Endothelial cell of umbilical vein (primary cell): ENCODE measurements around the gene MCRIP2. TPM values are rescaled to one million over a fixed set of nuclear protein-coding genes. Genes with fewer than 3 reads are reported as not detected.

ENCODE experiments used
- BruUV-seq: library from RNA; stranded (reverse); fragments of 400-500 nt; replicated peaks from 2 replicates; lab custom pipeline; 2021; lab: Mats Ljungman, UMichigan
- CTCF ChIA-PET: fragments of 300-600, 350-600 bp; sonication (Branson Sonifier 250); formaldehyde crosslinking; loops from one replicate; lab custom pipeline; 2021; ENCODE audit warnings: antibody characterized with exemption, inconsistent platforms; lab: Charles Lee
- POLR2A ChIA-PET: fragments of 300-600, 350-600 bp; sonication (Branson Sonifier 250); formaldehyde crosslinking; loops from one replicate; lab custom pipeline; 2021; ENCODE audit warnings: antibody characterized with exemption, inconsistent platforms; lab: Charles Lee
- DNase-seq: peaks from one replicate; pipeline ENCODE4 v3.0.0-alpha.2; 2011; ENCODE audit warnings: low read depth, low spot score
- FAIRE-seq: peaks from 2 replicates; lab custom pipeline; 2011; peaks lifted over from hg19 to GRCh38; lab: Jason Lieb, UNC
- H2AFZ ChIP-seq: 2 replicates; pipeline ENCODE4 v1.6.0; 2012; ENCODE audit warnings: low read depth, low read length, control low read depth, inconsistent platforms
- H3K27ac ChIP-seq: 2 replicates; pipeline ENCODE4 v1.5.1; 2011; ENCODE audit warnings: low read depth, mild to moderate bottlenecking, control low read depth, low read length, moderate library complexity; ENCODE audit not compliant: insufficient read depth
- H3K27me3 ChIP-seq, 2 experiments: 2 replicates each; pipeline versions ENCODE4 v1.6.0 to v1.6.1; 2011; ENCODE audit warnings: low read length in 2 of 2, mixed read lengths in 1 of 2; ENCODE audit not compliant: control insufficient read depth in 2 of 2, insufficient read depth in 2 of 2
- H3K36me3 ChIP-seq, 2 experiments: 2 replicates in 1 of 2; 3 replicates in 1 of 2; pipeline ENCODE4 v1.5.1; 2011; ENCODE audit warnings: low read length in 2 of 2, mild to moderate bottlenecking in 1 of 2, moderate library complexity in 1 of 2; ENCODE audit not compliant: control insufficient read depth in 2 of 2, insufficient read depth in 2 of 2; ENCODE audit errors: extremely low read depth in 1 of 2
- H3K4me1 ChIP-seq: 3 replicates; pipeline ENCODE4 v1.5.1; 2011; ENCODE audit warnings: mild to moderate bottlenecking, low read length; ENCODE audit not compliant: control insufficient read depth, insufficient read depth; ENCODE audit errors: extremely low read depth
- H3K4me2 ChIP-seq: 2 replicates; pipeline ENCODE4 v1.6.1; 2011; ENCODE audit warnings: low read length, control low read depth, mixed read lengths; ENCODE audit not compliant: insufficient read depth
- H3K4me3 ChIP-seq, 3 experiments: fragments of 200-600 bp in 1 of 3; sonication (generic), shearing (Covaris generic) in 1 of 3; replicated peaks in 1 of 3; 2 replicates each; pipeline ENCODE4 v1.5.1; 2011 to 2016; ENCODE audit warnings: control low read depth in 3 of 3, low read length in 3 of 3, mild to moderate bottlenecking in 2 of 3, inconsistent platforms in 1 of 3, low read depth in 1 of 3, moderate library complexity in 1 of 3; ENCODE audit not compliant: insufficient read depth in 1 of 3
- H3K79me2 ChIP-seq: 2 replicates; pipeline ENCODE4 v1.6.0; 2012; ENCODE audit warnings: low read length, inconsistent platforms; ENCODE audit not compliant: control insufficient read depth, insufficient read depth
- H3K9ac ChIP-seq: replicated peaks from 2 replicates; pipeline ENCODE3; 2011; ENCODE audit warnings: low read length, control low read depth; ENCODE audit not compliant: insufficient read depth; ENCODE audit errors: extremely low read depth
- H3K9me1 ChIP-seq: replicated peaks from 3 replicates; pipeline ENCODE4 v1.6.0; 2011; ENCODE audit warnings: mild to moderate bottlenecking, low read length; ENCODE audit not compliant: control insufficient read depth, insufficient read depth; ENCODE audit errors: extremely low read depth
- H3K9me3 ChIP-seq: replicated peaks from 2 replicates; pipeline ENCODE4 v1.5.1; 2012; ENCODE audit warnings: low read length, inconsistent platforms; ENCODE audit not compliant: control insufficient read depth, insufficient read depth
- H4K20me1 ChIP-seq: replicated peaks from 2 replicates; pipeline ENCODE3; 2011; ENCODE audit warnings: mild to moderate bottlenecking, low read length; ENCODE audit not compliant: control insufficient read depth, insufficient read depth; ENCODE audit errors: extremely low read depth
- CTCF ChIP-seq, 2 donors: IDR thresholded peaks; 1 replicate in 1 of 2; 2 replicates in 1 of 2; pipeline ENCODE4 v1.5.1; 2011; ENCODE audit warnings: low read length in 2 of 2, mild to moderate bottlenecking in 2 of 2, moderate library complexity in 2 of 2, control low read depth in 1 of 2, inconsistent platforms in 1 of 2, low read depth in 1 of 2; ENCODE audit not compliant: insufficient read depth in 1 of 2; ENCODE audit errors: extremely low read depth in 1 of 2
- EZH2 ChIP-seq: IDR thresholded peaks from 2 replicates; pipeline ENCODE4 v1.6.1; 2012; ENCODE audit warnings: borderline replicate concordance, low read depth, mild to moderate bottlenecking, moderate library complexity, low read length, inconsistent platforms; ENCODE audit not compliant: severe bottlenecking
- FOS ChIP-seq: IDR thresholded peaks from 2 replicates; pipeline ENCODE4 v1.6.1; 2011; ENCODE audit warnings: mild to moderate bottlenecking, low read length, moderate library complexity, borderline replicate concordance; ENCODE audit not compliant: insufficient read depth
- GATA2 ChIP-seq: IDR thresholded peaks from 2 replicates; pipeline ENCODE4 v1.7.0; 2011; ENCODE audit warnings: low read depth, mild to moderate bottlenecking, moderate library complexity, mixed read lengths, low read length; ENCODE audit not compliant: insufficient read length, insufficient read depth
- JUN ChIP-seq: IDR thresholded peaks from 2 replicates; pipeline ENCODE4 v1.6.1; 2011; ENCODE audit warnings: borderline replicate concordance, low read depth; ENCODE audit not compliant: insufficient read length, insufficient read depth
- MAX ChIP-seq: IDR thresholded peaks from 2 replicates; pipeline ENCODE4 v1.6.1; 2011; ENCODE audit not compliant: insufficient read depth, insufficient read length
- MYC ChIP-seq: IDR thresholded peaks from one replicate; pipeline ENCODE4 v1.6.1; 2011; ENCODE audit warnings: mild to moderate bottlenecking, low read depth, low read length
- POLR2A ChIP-seq: IDR thresholded peaks from 2 replicates; pipeline ENCODE4 v1.6.1; 2012; ENCODE audit warnings: low read depth, mild to moderate bottlenecking, control low read depth, low read length
- POLR2AphosphoS5 ChIP-seq: IDR thresholded peaks from 2 replicates; pipeline ENCODE4 v1.6.1; 2012; ENCODE audit warnings: low read depth, mild to moderate bottlenecking, control low read depth, low read length, moderate library complexity; ENCODE audit not compliant: insufficient read depth
- dilution Hi-C: fragments of 300-500 bp; cut with MboI; formaldehyde crosslinking; loops from one replicate; pipeline ENCODE4 v1.15.0; 2019; ENCODE audit warnings: low sequenced_read_pairs; ENCODE audit not compliant: extremely low pct_ligation_motif_present
- intact Hi-C: fragments of 100-400 bp; cut with micrococcal nuclease; formaldehyde crosslinking; loops from one replicate; pipeline ENCODE4 v1.10.0; 2022
- polyA plus RNA-seq, 4 experiments: library from polyadenylated mRNA; depleted of rRNA in 3 of 4; stranded (reverse) in 3 of 4; unstranded in 1 of 4; fragments of >200 nt; gene quantifications; 2 replicates each; pipeline versions ENCODE4 v1.2.1 to v1.2.3, GENCODE V29; 2011 to 2012; ENCODE audit warnings: missing spikeins in 1 of 4
- total RNA-seq: library from RNA; stranded (reverse); gene quantifications from 2 replicates; pipeline ENCODE4 v1.2.3, GENCODE V29; 2021

The MCRIP2 gene
- total and polyA plus RNA-seq, 2 donors (not counting 3 experiments of a cell fraction or from before 2014, with no cell fraction given): 17.1 to 18.9 TPM

- no peaks in the 10 kb centered on the region for H3K9me3 ChIP-seq
- no peaks in the 10 kb centered on the region for H3K79me2 ChIP-seq
- FAIRE-seq: no peak
- no peak overlapping the region for H3K4me3 ChIP-seq
- TF ChIP-seq MAX: no peak
- TF ChIP-seq POLR2AphosphoS5: no peak
- no peak for TF ChIP-seq JUN
- no peak for TF ChIP-seq FOS
- TF ChIP-seq GATA2: no peak
- TF ChIP-seq EZH2: no peak
- TF ChIP-seq CTCF (IDR thresholded peaks at IDR 0.05; ENCODE audit: extremely low read depth in 1 of 2, insufficient read depth in 1 of 2, low read depth in 1 of 2, low read length in 2 of 2): no peak
- no peak for TF ChIP-seq MYC
- no peak for TF ChIP-seq POLR2A
- intact Hi-C loops: no loop called here
- H3K4me1 ChIP-seq: peaks cover 6% of the 10 kb centered on the region
- no TSS peak for BruUV-seq
- no peaks in the 10 kb centered on the region for H4K20me1 ChIP-seq
- no peak overlapping the region for H3K9ac ChIP-seq
- dilution Hi-C loops: no loop called here
- ChIA-PET POLR2A (no interaction called here), CTCF (no interaction called here)
- H3K9me1 ChIP-seq: no peaks in the 10 kb centered on the region
- H2AFZ ChIP-seq: no peak overlapping the region
- peaks cover 32 to 34% of the 10 kb centered on the region in 2 experiments for H3K27me3 ChIP-seq
- no peak for DNase-seq
- no peak overlapping the region for H3K27ac ChIP-seq
- no peaks in the 10 kb centered on the region for H3K36me3 ChIP-seq
- H3K4me2 ChIP-seq: no peak overlapping the region
Observed at GRCh38 chr16:693364-693763, 51.7 kb downstream of the MCRIP2 start.
